ENCODE measurements around the gene PCDH9. TPM values are rescaled to one million over a fixed set of nuclear protein-coding genes. Genes with fewer than 3 reads are reported as not detected.

The PCDH9 gene
- total and polyA plus RNA-seq, 3 donors from 2014 or later, result 2.3 to 4.6 (median 3.5) TPM

GRCh38 chr13:66759919-66760318 is 470.2 kb downstream of the PCDH9 start:
- Histone ChIP-seq H3K27ac (no peak overlapping the region), H3K36me3 (ENCODE audit: low read depth, missing control alignments) (no peaks in the 10 kb centered on the region), H3K9me3 (no peaks in the 10 kb centered on the region), H3K4me1 (no peaks in the 10 kb centered on the region), H3K27me3 (no peaks in the 10 kb centered on the region), H3K4me3 (no peak overlapping the region)
- intact Hi-C loops (cut with DNase I; ENCODE audit: low total_unique reads), result no loop called here
- no peak for DNase-seq
- TF ChIP-seq CTCF (IDR thresholded peaks at IDR 0.05) (no peak), POLR2A (IDR thresholded peaks at IDR 0.05) (no peak)
- 94 to 100% methylated on average over 1 of the region's 1 CpG for WGBS, 2 donors

GRCh38 chr13:66751691-66752090 is 478.4 kb downstream of the PCDH9 start:
- intact Hi-C loops (cut with DNase I; ENCODE audit: low total_unique reads), result no loop called here
- no peak overlapping the region for H3K27ac ChIP-seq
- DNase-seq, result no peak
- TF ChIP-seq CTCF (IDR thresholded peaks at IDR 0.05) (no peak), POLR2A (IDR thresholded peaks at IDR 0.05) (no peak)
- H3K27me3 ChIP-seq, result no peaks in the 10 kb centered on the region
- H3K4me1 ChIP-seq, result no peaks in the 10 kb centered on the region
- H3K4me3 ChIP-seq, result no peak overlapping the region
- H3K9me3 ChIP-seq, result no peaks in the 10 kb centered on the region
- no peaks in the 10 kb centered on the region for H3K36me3 ChIP-seq (ENCODE audit: low read depth, missing control alignments)
- 58 to 62% methylated on average over 2 of the region's 2 CpGs for WGBS, 2 donors

GRCh38 chr13:66748712-66749111 is 481.4 kb downstream of the PCDH9 start:
- Histone ChIP-seq H3K27me3 (no peaks in the 10 kb centered on the region), H3K9me3 (no peaks in the 10 kb centered on the region), H3K4me1 (no peaks in the 10 kb centered on the region), H3K36me3 (ENCODE audit: low read depth, missing control alignments) (no peaks in the 10 kb centered on the region), H3K4me3 (no peak overlapping the region), H3K27ac (no peak overlapping the region)
- 76 to 86% methylated on average over 1 of the region's 1 CpG for WGBS, 2 donors
- DNase-seq, result no peak
- no peak for TF ChIP-seq POLR2A (IDR thresholded peaks at IDR 0.05)
- no peak for TF ChIP-seq CTCF (IDR thresholded peaks at IDR 0.05)
- intact Hi-C loops (cut with DNase I; ENCODE audit: low total_unique reads), result no loop called here

GRCh38 chr13:66745307-66745706 is 484.8 kb downstream of the PCDH9 start:
- H3K27me3 ChIP-seq, result no peaks in the 10 kb centered on the region
- H3K9me3 ChIP-seq, result no peaks in the 10 kb centered on the region
- no peaks in the 10 kb centered on the region for H3K36me3 ChIP-seq (ENCODE audit: low read depth, missing control alignments)
- WGBS, 2 donors, result 75 to 76% methylated on average over 4 of the region's 4 CpGs
- H3K4me3 ChIP-seq, result no peak overlapping the region
- intact Hi-C loops (cut with DNase I; ENCODE audit: low total_unique reads), result no loop called here
- H3K4me1 ChIP-seq, result no peaks in the 10 kb centered on the region
- H3K27ac ChIP-seq, result no peak overlapping the region
- TF ChIP-seq CTCF (IDR thresholded peaks at IDR 0.05) (no peak), POLR2A (IDR thresholded peaks at IDR 0.05) (no peak)
- DNase-seq, result no peak

- no peaks in the 10 kb centered on the region for H3K9me3 ChIP-seq
- no peaks in the 10 kb centered on the region for H3K36me3 ChIP-seq (ENCODE audit: low read depth, missing control alignments)
- intact Hi-C loops (cut with DNase I; ENCODE audit: low total_unique reads), result no loop called here
- H3K4me3 ChIP-seq, result no peak overlapping the region
- WGBS, 2 donors, result 82 to 86% methylated on average over 2 of the region's 2 CpGs
- no peaks in the 10 kb centered on the region for H3K27me3 ChIP-seq
- no peak for DNase-seq
- TF ChIP-seq CTCF (IDR thresholded peaks at IDR 0.05) (no peak), POLR2A (IDR thresholded peaks at IDR 0.05) (no peak)
- H3K27ac ChIP-seq, result no peak overlapping the region
- no peaks in the 10 kb centered on the region for H3K4me1 ChIP-seq
Observed at GRCh38 chr13:66723576-66723975, 506.6 kb downstream of the PCDH9 start.
